ENCODE results near the gene ALOX5.

- TF ChIP-seq SIN3A (IDR thresholded peaks at IDR 0.05; ENCODE audit: borderline replicate concordance, insufficient read depth, low read length) (no peak), REST (IDR thresholded peaks at IDR 0.05; ENCODE audit: insufficient read depth in 1 of 2, low read depth in 2 of 2, low read length in 2 of 2) (no peak), POLR2AphosphoS5 (IDR thresholded peaks at IDR 0.05; ENCODE audit: low read depth, low read length) (no peak), TAF1 (IDR thresholded peaks at IDR 0.05; ENCODE audit: borderline replicate concordance, insufficient read depth, low read length) (no peak)
Observed at GRCh38 chr10:45427970-45428366, 54.0 kb downstream of the ALOX5 start.
